ENCODE results near the gene LRRC8A.
A peak's percentile ranks its signal among the peaks of the same experiment; 100 is the strongest.

Gene LRRC8A

DNA sequence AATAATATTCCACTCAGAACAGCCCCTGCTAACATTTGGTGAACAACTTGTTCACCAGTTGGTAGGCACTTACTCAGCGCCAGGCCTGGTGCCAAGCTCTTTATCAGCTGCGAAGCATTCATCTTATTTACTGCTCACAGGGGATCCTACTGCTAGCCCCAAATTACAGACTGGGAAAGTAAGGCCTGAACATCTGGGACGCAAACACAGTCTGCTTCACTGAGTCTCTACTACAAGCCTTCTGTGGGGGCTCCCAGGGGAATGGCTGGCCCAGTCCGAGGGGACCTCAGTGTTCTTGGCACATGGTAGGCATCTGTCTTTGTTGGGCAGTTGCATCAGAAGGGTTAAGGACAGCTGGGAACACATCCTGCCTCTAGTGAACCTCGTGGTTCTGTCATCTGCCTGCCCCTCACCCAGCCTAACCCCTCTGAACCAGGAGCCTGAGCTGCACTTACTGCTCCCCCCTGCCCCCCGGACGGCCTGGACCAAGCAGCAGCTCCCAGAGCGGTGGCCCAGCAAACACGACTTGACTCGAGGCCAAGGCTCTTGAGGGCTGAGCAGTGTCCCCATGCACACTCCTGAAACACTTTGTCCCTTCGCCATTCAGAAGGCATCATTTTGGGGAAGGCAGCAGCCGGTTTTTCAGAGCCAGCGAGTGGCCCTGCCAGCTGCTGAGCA lies 38.6 kb downstream of the LRRC8A start, which contains the start of gene PHYHD1:
PHYHD1 (plus strand) TSS at position 602 of the 678 bp plus-strand sequence. CDS start 1,342 bp downstream, outside the sequence.
- Histone ChIP-seq H3K27ac (ENCODE audit: low read depth in 2 of 2, low read length in 2 of 2) (peak within 1 kb of the TSS; percentile 38 to 61), H3K9ac (ENCODE audit: low read depth in 1 of 2, low read length in 2 of 2) (peak within 1 kb of the TSS; percentile 44 to 63), H3K36me3 (ENCODE audit: control insufficient read depth in 2 of 2, insufficient read depth in 2 of 2, low read length in 2 of 2) (peaks cover 5 to 10% of the 10 kb centered on the region in 2 donors), H3K9me3 (ENCODE audit: control insufficient read depth in 2 of 2, low read length in 2 of 2) (no peaks in the 10 kb centered on the region), H3K27me3 (ENCODE audit: control insufficient read depth in 2 of 2, insufficient read depth in 2 of 2, low read length in 2 of 2) (no peaks in the 10 kb centered on the region), H3K4me1 (ENCODE audit: control insufficient read depth in 2 of 2, insufficient read depth in 2 of 2, low read length in 2 of 2) (peaks cover 2 to 4% of the 10 kb centered on the region in 2 donors), H3K4me3 (ENCODE audit: low read length in 2 of 2) (peak within 1 kb of the TSS in 1 of 2 donors; percentile 59)

DNA sequence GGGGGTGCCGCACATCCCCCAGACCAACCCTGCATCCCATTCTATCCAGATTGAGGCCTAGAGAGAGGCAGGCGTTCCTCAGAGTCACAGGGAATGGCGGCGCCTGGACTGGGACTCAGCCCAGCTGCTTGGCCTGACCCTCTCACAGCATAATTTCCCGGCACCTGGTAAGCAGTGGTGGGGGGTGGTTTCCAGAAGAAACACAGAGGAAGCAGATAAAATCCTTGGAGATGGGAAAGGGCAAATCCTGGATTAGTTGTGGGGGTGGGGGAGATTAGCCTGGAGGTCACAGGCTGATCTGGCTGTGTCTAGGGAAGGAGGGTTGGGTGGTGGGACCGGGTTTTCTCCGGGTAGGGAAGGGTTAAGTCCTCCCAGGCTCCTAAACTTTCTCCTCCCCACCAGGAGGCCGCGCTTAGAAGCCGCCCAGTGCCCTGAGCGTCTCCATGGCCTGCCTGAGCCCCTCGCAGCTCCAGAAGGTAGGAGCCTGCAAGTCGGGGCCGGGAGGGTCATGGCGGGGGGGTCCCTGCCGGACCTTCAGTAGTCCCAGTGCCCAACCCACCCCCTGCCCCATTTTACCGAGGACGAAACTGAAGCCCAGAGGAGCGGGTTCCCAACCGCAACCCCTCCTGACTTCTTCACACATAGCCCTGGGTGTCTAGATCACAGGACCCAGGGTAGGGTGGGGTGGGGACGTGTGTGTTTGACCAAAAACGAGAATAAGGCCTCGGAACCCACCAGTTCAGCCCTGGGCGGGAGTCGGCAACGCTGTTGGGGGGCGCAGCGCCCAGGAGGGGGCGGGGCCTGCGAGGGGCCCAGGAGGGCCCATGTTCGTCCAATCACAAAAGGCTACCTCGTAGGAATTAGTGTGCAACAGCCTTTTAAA lies 40.2 kb downstream of the LRRC8A start:
- no peaks in the 10 kb centered on the region for H3K4me1 ChIP-seq (ENCODE audit: control insufficient read depth in 2 of 2, insufficient read depth in 2 of 2, low read length in 2 of 2)
- H3K9me3 ChIP-seq (ENCODE audit: control insufficient read depth in 2 of 2, low read length in 2 of 2) = no peaks in the 10 kb centered on the region
- peak overlapping the region; percentile 38 to 61 for H3K27ac ChIP-seq (ENCODE audit: low read depth in 2 of 2, low read length in 2 of 2)
- H3K27me3 ChIP-seq (ENCODE audit: control insufficient read depth in 2 of 2, insufficient read depth in 2 of 2, low read length in 2 of 2) = no peaks in the 10 kb centered on the region
- peak overlapping the region; percentile 47 to 59 for H3K4me3 ChIP-seq (ENCODE audit: low read length in 2 of 2)
- peaks cover 0 to 5% of the 10 kb centered on the region in 2 donors for H3K36me3 ChIP-seq (ENCODE audit: control insufficient read depth in 2 of 2, insufficient read depth in 2 of 2, low read length in 2 of 2)
- H3K9ac ChIP-seq (ENCODE audit: low read depth in 1 of 2, low read length in 2 of 2) = peak overlapping the region; percentile 44 to 63

DNA sequence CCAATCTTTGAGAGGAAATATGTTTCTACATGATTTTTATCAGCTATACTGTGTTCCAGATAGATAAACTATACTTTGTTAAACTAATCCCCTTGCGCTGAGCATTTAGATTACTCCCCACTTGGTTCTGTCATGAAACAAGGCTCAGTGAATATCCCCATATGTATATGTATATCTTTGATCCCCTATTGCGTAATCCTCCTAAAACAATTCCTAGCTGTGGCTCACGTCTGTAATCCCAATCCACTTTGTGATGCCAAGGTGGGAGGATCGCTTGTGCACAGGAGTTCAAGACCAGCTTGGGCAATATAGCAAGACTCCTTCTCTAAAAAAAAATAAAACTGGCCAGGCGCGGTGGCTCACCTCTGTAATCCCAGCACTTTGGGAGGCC lies 41.6 kb downstream of the LRRC8A start:
- Histone ChIP-seq H3K9ac (ENCODE audit: low read depth in 1 of 2, low read length in 2 of 2) (no peak overlapping the region), H3K4me1 (ENCODE audit: control insufficient read depth in 2 of 2, insufficient read depth in 2 of 2, low read length in 2 of 2) (no peaks in the 10 kb centered on the region), H3K4me3 (ENCODE audit: low read length in 2 of 2) (no peak overlapping the region)

DNA sequence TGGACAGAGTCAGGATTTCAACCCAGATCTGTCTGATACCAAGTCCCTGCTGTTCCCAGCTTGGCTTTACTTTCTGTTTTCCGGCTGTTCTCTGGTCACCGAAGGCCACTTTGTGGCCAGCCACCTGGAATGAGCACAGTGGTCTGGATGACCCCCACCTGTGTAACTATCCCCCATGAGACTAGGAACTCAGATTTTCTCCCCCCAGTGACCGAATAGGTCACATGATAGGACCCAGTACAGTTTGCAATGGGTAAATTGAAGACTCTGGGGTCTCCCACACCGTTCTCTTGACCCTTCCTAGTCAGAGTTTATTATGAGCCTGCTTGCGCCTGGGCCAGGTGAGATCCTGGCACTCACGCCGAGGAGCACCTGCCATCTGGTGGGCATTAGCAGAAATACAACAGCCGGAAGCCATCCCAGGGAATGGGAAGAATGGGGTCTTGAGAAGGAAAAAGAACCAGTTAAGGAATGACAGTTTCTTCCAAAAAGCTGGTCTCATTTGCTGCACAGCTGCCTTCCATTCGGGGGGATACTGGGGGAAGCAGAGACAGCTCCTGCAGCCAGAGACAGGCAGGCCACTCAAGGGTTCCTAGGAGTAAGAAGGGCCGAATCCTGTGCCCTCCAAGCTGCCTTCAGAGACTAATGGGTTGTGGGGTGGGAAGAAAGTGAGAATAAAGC lies 45.9 kb downstream of the LRRC8A start:
- Histone ChIP-seq H3K4me1 (ENCODE audit: control insufficient read depth in 2 of 2, insufficient read depth in 2 of 2, low read length in 2 of 2) (no peaks in the 10 kb centered on the region), H3K27ac (ENCODE audit: low read depth in 2 of 2, low read length in 2 of 2) (no peak overlapping the region), H3K27me3 (ENCODE audit: control insufficient read depth in 2 of 2, insufficient read depth in 2 of 2, low read length in 2 of 2) (no peaks in the 10 kb centered on the region), H3K4me3 (ENCODE audit: low read length in 2 of 2) (no peak overlapping the region), H3K36me3 (ENCODE audit: control insufficient read depth in 2 of 2, insufficient read depth in 2 of 2, low read length in 2 of 2) (no peaks in the 10 kb centered on the region), H3K9me3 (ENCODE audit: control insufficient read depth in 2 of 2, low read length in 2 of 2) (no peaks in the 10 kb centered on the region), H3K9ac (ENCODE audit: low read depth in 1 of 2, low read length in 2 of 2) (no peak overlapping the region)

More for the DNA sequence above, 41.6 kb downstream of the LRRC8A start:
- Histone ChIP-seq H3K36me3 (ENCODE audit: control insufficient read depth in 2 of 2, insufficient read depth in 2 of 2, low read length in 2 of 2) (no peaks in the 10 kb centered on the region), H3K27me3 (ENCODE audit: control insufficient read depth in 2 of 2, insufficient read depth in 2 of 2, low read length in 2 of 2) (no peaks in the 10 kb centered on the region), H3K27ac (ENCODE audit: low read depth in 2 of 2, low read length in 2 of 2) (no peak overlapping the region), H3K9me3 (ENCODE audit: control insufficient read depth in 2 of 2, low read length in 2 of 2) (no peaks in the 10 kb centered on the region)

DNA sequence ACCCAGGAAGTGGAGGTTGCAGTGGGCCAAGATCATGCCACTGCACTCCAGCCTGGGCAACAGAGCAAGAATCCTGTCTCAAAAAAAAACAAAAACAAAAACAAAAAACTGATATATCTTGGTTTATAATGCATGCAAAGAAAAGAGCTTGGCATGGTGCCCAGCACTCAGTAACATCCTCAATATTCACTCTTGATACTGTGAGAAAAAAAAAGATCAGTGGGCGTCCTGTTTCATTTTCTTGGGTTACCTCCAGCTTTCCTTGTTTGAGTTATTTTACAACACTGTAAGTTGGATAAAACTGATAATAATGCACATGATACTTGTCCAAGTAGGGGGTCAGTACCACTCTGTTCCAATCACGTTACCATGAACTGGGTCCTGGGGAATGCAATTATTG lies 46.7 kb downstream of the LRRC8A start:
- no peak overlapping the region for H3K9ac ChIP-seq (ENCODE audit: low read depth in 1 of 2, low read length in 2 of 2)
- H3K27me3 ChIP-seq (ENCODE audit: control insufficient read depth in 2 of 2, insufficient read depth in 2 of 2, low read length in 2 of 2) = no peaks in the 10 kb centered on the region
- H3K36me3 ChIP-seq (ENCODE audit: control insufficient read depth in 2 of 2, insufficient read depth in 2 of 2, low read length in 2 of 2) = no peaks in the 10 kb centered on the region
- no peaks in the 10 kb centered on the region for H3K4me1 ChIP-seq (ENCODE audit: control insufficient read depth in 2 of 2, insufficient read depth in 2 of 2, low read length in 2 of 2)
- no peak overlapping the region for H3K4me3 ChIP-seq (ENCODE audit: low read length in 2 of 2)
- H3K9me3 ChIP-seq (ENCODE audit: control insufficient read depth in 2 of 2, low read length in 2 of 2) = no peaks in the 10 kb centered on the region
- H3K27ac ChIP-seq (ENCODE audit: low read depth in 2 of 2, low read length in 2 of 2) = no peak overlapping the region

DNA sequence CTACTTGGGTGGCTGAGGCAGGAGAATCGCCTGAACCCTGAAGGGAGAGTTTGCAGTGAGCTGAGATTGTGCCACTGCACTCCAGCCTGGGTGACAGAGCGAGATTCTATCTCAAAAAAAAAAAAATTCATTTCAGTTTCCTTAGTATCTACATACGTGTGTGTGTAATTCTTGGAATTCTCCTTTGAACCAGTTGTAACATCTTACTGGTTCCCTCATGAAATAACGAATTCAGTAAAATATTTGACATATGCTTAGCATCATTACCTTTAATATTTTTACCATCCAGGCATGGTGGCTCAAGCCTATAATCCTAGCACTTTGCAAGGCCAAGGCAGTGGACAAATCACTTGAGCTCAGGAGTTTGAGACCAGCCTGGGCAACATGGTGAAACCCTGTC lies 47.6 kb downstream of the LRRC8A start:
- H3K4me3 ChIP-seq (ENCODE audit: low read length in 2 of 2) = no peak overlapping the region
- no peaks in the 10 kb centered on the region for H3K36me3 ChIP-seq (ENCODE audit: control insufficient read depth in 2 of 2, insufficient read depth in 2 of 2, low read length in 2 of 2)
- no peaks in the 10 kb centered on the region for H3K9me3 ChIP-seq (ENCODE audit: control insufficient read depth in 2 of 2, low read length in 2 of 2)
- H3K27me3 ChIP-seq (ENCODE audit: control insufficient read depth in 2 of 2, insufficient read depth in 2 of 2, low read length in 2 of 2) = no peaks in the 10 kb centered on the region
- H3K27ac ChIP-seq (ENCODE audit: low read depth in 2 of 2, low read length in 2 of 2) = no peak overlapping the region
- H3K9ac ChIP-seq (ENCODE audit: low read depth in 1 of 2, low read length in 2 of 2) = no peak overlapping the region
- no peaks in the 10 kb centered on the region for H3K4me1 ChIP-seq (ENCODE audit: control insufficient read depth in 2 of 2, insufficient read depth in 2 of 2, low read length in 2 of 2)

DNA sequence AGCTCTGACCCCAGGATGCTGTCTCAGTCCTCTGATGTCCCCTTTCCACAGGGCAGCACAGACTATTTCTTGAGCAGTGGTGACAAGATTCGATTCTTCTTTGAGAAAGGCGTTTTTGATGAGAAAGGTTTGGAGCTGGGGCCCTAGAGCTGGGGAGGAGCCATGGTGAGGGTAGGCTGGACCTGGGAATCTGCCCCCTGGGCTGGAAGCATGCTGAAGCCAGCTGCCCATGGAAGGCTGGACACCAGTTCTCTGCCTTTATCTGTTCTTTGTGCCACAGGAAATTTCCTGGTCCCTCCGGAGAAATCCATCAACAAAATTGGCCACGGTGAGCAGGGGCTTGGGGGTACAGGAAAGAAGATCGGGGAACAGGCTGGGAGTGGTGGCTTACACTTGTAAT lies 51.8 kb downstream of the LRRC8A start:
- no peak overlapping the region for H3K9ac ChIP-seq (ENCODE audit: low read depth in 1 of 2, low read length in 2 of 2)
- H3K9me3 ChIP-seq (ENCODE audit: control insufficient read depth in 2 of 2, low read length in 2 of 2) = no peaks in the 10 kb centered on the region
- no peaks in the 10 kb centered on the region for H3K4me1 ChIP-seq (ENCODE audit: control insufficient read depth in 2 of 2, insufficient read depth in 2 of 2, low read length in 2 of 2)
- no peak overlapping the region for H3K4me3 ChIP-seq (ENCODE audit: low read length in 2 of 2)
- H3K27me3 ChIP-seq (ENCODE audit: control insufficient read depth in 2 of 2, insufficient read depth in 2 of 2, low read length in 2 of 2) = no peaks in the 10 kb centered on the region
- H3K36me3 ChIP-seq (ENCODE audit: control insufficient read depth in 2 of 2, insufficient read depth in 2 of 2, low read length in 2 of 2) = no peaks in the 10 kb centered on the region
- H3K27ac ChIP-seq (ENCODE audit: low read depth in 2 of 2, low read length in 2 of 2) = no peak overlapping the region

DNA sequence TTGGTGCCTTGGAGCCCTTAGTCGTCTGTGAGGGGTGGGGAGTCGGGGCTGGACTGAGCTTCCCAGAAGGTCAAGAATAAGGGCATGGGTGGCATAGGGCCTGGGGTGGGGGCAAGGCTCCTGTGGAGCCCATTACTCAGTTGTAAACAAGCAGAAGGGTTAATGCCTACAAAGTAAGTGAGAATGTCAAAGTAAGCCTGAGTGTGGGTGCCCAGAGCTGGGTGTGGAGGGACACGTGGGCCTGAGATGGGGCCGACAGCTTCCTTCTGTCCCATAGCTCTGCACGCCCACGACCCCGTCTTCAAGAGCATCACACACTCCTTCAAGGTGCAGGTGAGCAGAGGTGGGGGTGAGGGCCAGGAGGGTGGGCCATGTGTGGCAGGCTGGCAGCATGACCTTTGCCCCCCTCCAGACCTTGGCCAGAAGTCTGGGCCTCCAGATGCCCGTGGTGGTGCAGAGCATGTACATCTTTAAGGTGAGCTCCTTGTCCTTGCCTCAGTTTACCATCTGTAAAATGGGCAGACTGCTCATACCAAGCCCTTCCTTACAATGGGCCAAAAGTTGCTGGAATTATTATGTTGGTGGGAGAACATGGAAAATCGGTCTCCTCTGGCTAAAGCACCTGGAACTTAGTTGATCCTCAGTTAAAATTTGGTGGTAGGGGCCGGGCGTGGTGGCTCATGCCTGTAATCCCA lies 54.4 kb downstream of the LRRC8A start:
- H3K27ac ChIP-seq (ENCODE audit: low read depth in 2 of 2, low read length in 2 of 2) = no peak overlapping the region
- no peaks in the 10 kb centered on the region for H3K4me1 ChIP-seq (ENCODE audit: control insufficient read depth in 2 of 2, insufficient read depth in 2 of 2, low read length in 2 of 2)
- H3K36me3 ChIP-seq (ENCODE audit: control insufficient read depth in 2 of 2, insufficient read depth in 2 of 2, low read length in 2 of 2) = no peaks in the 10 kb centered on the region
- H3K4me3 ChIP-seq (ENCODE audit: low read length in 2 of 2) = no peak overlapping the region
- H3K27me3 ChIP-seq (ENCODE audit: control insufficient read depth in 2 of 2, insufficient read depth in 2 of 2, low read length in 2 of 2) = no peaks in the 10 kb centered on the region
- H3K9ac ChIP-seq (ENCODE audit: low read depth in 1 of 2, low read length in 2 of 2) = no peak overlapping the region
- H3K9me3 ChIP-seq (ENCODE audit: control insufficient read depth in 2 of 2, low read length in 2 of 2) = no peaks in the 10 kb centered on the region

DNA sequence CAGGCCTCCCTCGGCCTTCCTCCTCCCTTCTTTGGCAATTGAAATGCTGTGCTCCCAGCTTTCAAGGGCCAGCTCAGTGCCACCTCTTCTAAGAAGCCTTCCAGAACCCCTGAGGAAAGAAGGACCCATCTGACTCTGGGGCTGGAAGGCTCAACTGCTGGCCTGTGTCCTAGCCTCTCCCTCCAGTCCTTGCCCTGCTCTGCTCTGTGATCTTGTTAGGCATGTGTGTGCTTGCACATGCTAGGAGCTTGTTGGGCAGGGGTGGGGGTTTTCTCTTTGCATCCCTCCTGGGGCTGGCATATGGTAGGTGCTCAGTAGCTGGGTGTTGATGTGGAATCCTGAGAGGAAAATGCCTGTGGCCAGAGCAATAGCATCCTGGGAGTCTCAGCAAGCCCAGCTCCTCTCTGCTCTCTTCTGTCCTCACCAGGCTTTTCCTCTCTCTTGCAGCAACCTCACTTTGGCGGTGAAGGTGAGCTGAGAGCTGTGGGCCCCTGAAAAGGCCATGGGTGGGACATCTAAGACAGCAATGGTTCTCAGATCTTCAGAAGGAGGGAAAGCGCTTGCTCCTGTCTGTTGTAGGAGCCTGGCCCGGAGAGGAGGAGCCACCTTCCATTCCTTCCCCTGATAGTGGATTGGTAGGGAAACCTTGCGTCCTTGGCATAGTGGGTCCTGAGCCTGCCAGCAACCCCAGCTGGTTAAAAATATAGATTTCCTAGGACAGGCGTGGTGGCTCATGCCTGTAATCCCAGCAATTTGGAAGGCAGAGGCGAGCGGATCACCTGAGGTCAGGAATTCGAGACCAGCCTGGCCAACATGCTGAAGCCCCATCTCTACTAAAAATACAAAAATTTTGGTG lies 55.6 kb downstream of the LRRC8A start:
- H3K36me3 ChIP-seq (ENCODE audit: control insufficient read depth in 2 of 2, insufficient read depth in 2 of 2, low read length in 2 of 2) = no peaks in the 10 kb centered on the region
- H3K9me3 ChIP-seq (ENCODE audit: control insufficient read depth in 2 of 2, low read length in 2 of 2) = no peaks in the 10 kb centered on the region
- no peak overlapping the region for H3K9ac ChIP-seq (ENCODE audit: low read depth in 1 of 2, low read length in 2 of 2)
- H3K27me3 ChIP-seq (ENCODE audit: control insufficient read depth in 2 of 2, insufficient read depth in 2 of 2, low read length in 2 of 2) = no peaks in the 10 kb centered on the region
- no peaks in the 10 kb centered on the region for H3K4me1 ChIP-seq (ENCODE audit: control insufficient read depth in 2 of 2, insufficient read depth in 2 of 2, low read length in 2 of 2)
- no peak overlapping the region for H3K27ac ChIP-seq (ENCODE audit: low read depth in 2 of 2, low read length in 2 of 2)
- no peak overlapping the region for H3K4me3 ChIP-seq (ENCODE audit: low read length in 2 of 2)
